DOHH2 (cell line): ENCODE results near the gene TAF4B.

Source experiments
- H3F3A ChIP-seq: fragments of 200-600 bp; sonication (generic), shearing (Covaris generic); 2 replicates; pipeline ENCODE4 v1.6.0; 2016; ENCODE audit warnings: antibody characterized with exemption, mild to moderate bottlenecking; ENCODE audit not compliant: control insufficient read depth, insufficient read depth
- H3K27ac ChIP-seq: fragments of 200-600 bp; sonication (generic); 2 replicates; pipeline ENCODE4 v1.5.1; 2014; ENCODE audit warnings: low read depth, mild to moderate bottlenecking, low read length, moderate library complexity
- H3K27me3 ChIP-seq: fragments of 200-600 bp; sonication (generic); 2 replicates; pipeline ENCODE4 v1.6.1; 2014; ENCODE audit warnings: mild to moderate bottlenecking, low read length, mixed read lengths; ENCODE audit not compliant: control insufficient read depth
- H3K36me3 ChIP-seq: fragments of 200-600 bp; sonication (generic); 2 replicates; pipeline ENCODE4 v1.6.1; 2014; ENCODE audit warnings: mild to moderate bottlenecking, low read length, moderate library complexity, mixed read lengths; ENCODE audit not compliant: control insufficient read depth
- H3K4me1 ChIP-seq: fragments of 200-600 bp; sonication (generic); 2 replicates; pipeline ENCODE4 v1.6.1; 2014; ENCODE audit warnings: mild to moderate bottlenecking, low read length, mixed read lengths; ENCODE audit not compliant: control insufficient read depth
- H3K4me2 ChIP-seq: fragments of 200-600 bp; sonication (generic); 2 replicates; pipeline ENCODE4 v1.6.0; 2014; ENCODE audit warnings: mild to moderate bottlenecking, low read length, moderate library complexity
- H3K4me3 ChIP-seq: fragments of 200-600 bp; sonication (generic); 2 replicates; pipeline ENCODE4 v1.5.1; 2014; ENCODE audit warnings: mild to moderate bottlenecking, low read length, mixed read lengths
- H3K79me2 ChIP-seq: fragments of 200-600 bp; sonication (generic); 2 replicates; pipeline ENCODE4 v1.6.1; 2014; ENCODE audit warnings: mild to moderate bottlenecking, low read length, mixed read lengths; ENCODE audit not compliant: control insufficient read depth
- H3K9me2 ChIP-seq: fragments of 200-600 bp; sonication (generic); replicated peaks from 2 replicates; pipeline ENCODE4 v1.6.1; 2014; ENCODE audit warnings: mild to moderate bottlenecking, low read length, mixed read lengths; ENCODE audit not compliant: control insufficient read depth
- H3K9me3 ChIP-seq: fragments of 200-600 bp; sonication (generic); 2 replicates; pipeline ENCODE4 v1.6.1; 2014; ENCODE audit warnings: antibody characterized with exemption, low read length, mixed read lengths; ENCODE audit not compliant: control insufficient read depth, insufficient read depth
- H4K20me1 ChIP-seq: fragments of 200-600 bp; sonication (generic); 2 replicates; pipeline ENCODE4 v1.6.0; 2014; ENCODE audit warnings: low read depth, mild to moderate bottlenecking, antibody characterized with exemption, low read length, moderate library complexity; ENCODE audit not compliant: control insufficient read depth, insufficient read depth
- CTCF ChIP-seq: fragments of 200-600 bp; sonication (generic); IDR thresholded peaks from one replicate; pipeline ENCODE4 v1.5.1; 2014; ENCODE audit warnings: antibody characterized with exemption, mild to moderate bottlenecking, low read depth, low read length; ENCODE audit not compliant: poor library complexity, severe bottlenecking
- EZH2phosphoT487 ChIP-seq: fragments of 200-600 bp; sonication (generic); IDR thresholded peaks from 2 replicates; pipeline ENCODE4 v1.6.1; 2017; ENCODE audit warnings: borderline replicate concordance, mild to moderate bottlenecking, antibody characterized with exemption, low read length, moderate library complexity, mixed read lengths

TAF4B gene

GRCh38 chr18:26304511-26304910 is 78.3 kb downstream of the TAF4B start:
- TF ChIP-seq EZH2phosphoT487, result no peak
- no peak for TF ChIP-seq CTCF
- Histone ChIP-seq H3F3A (no peaks in the 10 kb centered on the region), H3K9me3 (no peaks in the 10 kb centered on the region), H3K27ac (no peak overlapping the region), H3K4me2 (no peak overlapping the region), H3K9me2 (no peaks in the 10 kb centered on the region), H4K20me1 (no peaks in the 10 kb centered on the region), H3K36me3 (no peaks in the 10 kb centered on the region), H3K27me3 (no peaks in the 10 kb centered on the region), H3K4me1 (no peaks in the 10 kb centered on the region), H3K79me2 (no peaks in the 10 kb centered on the region), H3K4me3 (no peak overlapping the region)

- no peak overlapping the region for H3K4me2 ChIP-seq
- no peaks in the 10 kb centered on the region for H3K9me2 ChIP-seq
- H3K9me3 ChIP-seq, result no peaks in the 10 kb centered on the region
- H3K4me3 ChIP-seq, result no peak overlapping the region
- H3K36me3 ChIP-seq, result no peaks in the 10 kb centered on the region
- H3K27ac ChIP-seq, result no peak overlapping the region
- TF ChIP-seq EZH2phosphoT487, result no peak
- peak; percentile 63 for TF ChIP-seq CTCF
- H4K20me1 ChIP-seq, result no peaks in the 10 kb centered on the region
- no peaks in the 10 kb centered on the region for H3K27me3 ChIP-seq
- no peaks in the 10 kb centered on the region for H3F3A ChIP-seq
- no peaks in the 10 kb centered on the region for H3K4me1 ChIP-seq
- no peaks in the 10 kb centered on the region for H3K79me2 ChIP-seq
These were observed 81.0 kb downstream of the TAF4B start for GRCh38 chr18:26307161-26307773.

GRCh38 chr18:26309281-26309680 is 83.0 kb downstream of the TAF4B start:
- TF ChIP-seq CTCF (no peak), EZH2phosphoT487 (no peak)
- H3K27me3 ChIP-seq, result no peaks in the 10 kb centered on the region

More at GRCh38 chr18:26309281-26309680, 83.0 kb downstream of the TAF4B start:
- Histone ChIP-seq H3K36me3 (peaks cover under 1% of the 10 kb centered on the region; the same call in 1 of the 2 replicates), H3K9me2 (no peaks in the 10 kb centered on the region), H3K4me2 (no peak overlapping the region), H3K4me3 (no peak overlapping the region), H3F3A (no peaks in the 10 kb centered on the region), H3K9me3 (no peaks in the 10 kb centered on the region), H4K20me1 (no peaks in the 10 kb centered on the region), H3K79me2 (no peaks in the 10 kb centered on the region), H3K4me1 (no peaks in the 10 kb centered on the region), H3K27ac (no peak overlapping the region)
